ENCODE results near the gene EDRF1.

GRCh38 chr10:125779403-125780327 lies 60.2 kb downstream of the EDRF1 start:
- TF ChIP-seq POLR2A (IDR thresholded peaks at IDR 0.05) (no peak), EP300 (IDR thresholded peaks at IDR 0.05) (no peak), POLR2AphosphoS5 (IDR thresholded peaks at IDR 0.05) (no peak)
- TF ChIP-seq, protein P1, sequence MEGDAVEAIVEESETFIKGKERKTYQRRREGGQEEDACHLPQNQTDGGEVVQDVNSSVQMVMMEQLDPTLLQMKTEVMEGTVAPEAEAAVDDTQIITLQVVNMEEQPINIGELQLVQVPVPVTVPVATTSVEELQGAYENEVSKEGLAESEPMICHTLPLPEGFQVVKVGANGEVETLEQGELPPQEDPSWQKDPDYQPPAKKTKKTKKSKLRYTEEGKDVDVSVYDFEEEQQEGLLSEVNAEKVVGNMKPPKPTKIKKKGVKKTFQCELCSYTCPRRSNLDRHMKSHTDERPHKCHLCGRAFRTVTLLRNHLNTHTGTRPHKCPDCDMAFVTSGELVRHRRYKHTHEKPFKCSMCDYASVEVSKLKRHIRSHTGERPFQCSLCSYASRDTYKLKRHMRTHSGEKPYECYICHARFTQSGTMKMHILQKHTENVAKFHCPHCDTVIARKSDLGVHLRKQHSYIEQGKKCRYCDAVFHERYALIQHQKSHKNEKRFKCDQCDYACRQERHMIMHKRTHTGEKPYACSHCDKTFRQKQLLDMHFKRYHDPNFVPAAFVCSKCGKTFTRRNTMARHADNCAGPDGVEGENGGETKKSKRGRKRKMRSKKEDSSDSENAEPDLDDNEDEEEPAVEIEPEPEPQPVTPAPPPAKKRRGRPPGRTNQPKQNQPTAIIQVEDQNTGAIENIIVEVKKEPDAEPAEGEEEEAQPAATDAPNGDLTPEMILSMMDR (IDR thresholded peaks at IDR 0.05), result no peak

Data from suprapubic skin (tissue), 4 donors.